LNCAP (cell line): ENCODE data around the gene PPP1R3G.

Experiments
- TF ChIP-seq, protein P1 (sequence below): fragments of 450-650 bp; IDR thresholded peaks from 2 replicates; pipeline ENCODE4 v1.5.1; 2017; ENCODE audit warnings: mild to moderate bottlenecking

The PPP1R3G gene

DNA sequence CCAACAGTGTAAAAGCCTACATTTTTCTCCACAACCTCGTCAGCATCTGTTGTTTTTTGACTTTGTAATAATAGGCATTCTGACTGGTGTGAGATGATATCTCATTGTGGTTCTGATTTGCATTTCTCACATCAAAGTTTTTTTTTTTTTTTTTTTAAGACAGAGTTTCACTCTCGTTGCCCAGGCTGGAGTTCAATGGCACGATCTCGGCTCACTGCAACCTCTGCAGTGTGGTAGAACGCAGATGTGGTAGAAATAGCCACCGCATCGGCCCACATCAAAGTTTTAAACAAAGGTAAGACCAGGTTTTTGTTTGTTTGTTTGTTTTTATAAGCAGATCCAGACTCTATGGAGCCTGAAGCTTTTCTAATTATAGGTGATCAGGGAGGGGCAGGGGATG is 12.7 kb upstream of the PPP1R3G start:
- TF ChIP-seq, protein P1, sequence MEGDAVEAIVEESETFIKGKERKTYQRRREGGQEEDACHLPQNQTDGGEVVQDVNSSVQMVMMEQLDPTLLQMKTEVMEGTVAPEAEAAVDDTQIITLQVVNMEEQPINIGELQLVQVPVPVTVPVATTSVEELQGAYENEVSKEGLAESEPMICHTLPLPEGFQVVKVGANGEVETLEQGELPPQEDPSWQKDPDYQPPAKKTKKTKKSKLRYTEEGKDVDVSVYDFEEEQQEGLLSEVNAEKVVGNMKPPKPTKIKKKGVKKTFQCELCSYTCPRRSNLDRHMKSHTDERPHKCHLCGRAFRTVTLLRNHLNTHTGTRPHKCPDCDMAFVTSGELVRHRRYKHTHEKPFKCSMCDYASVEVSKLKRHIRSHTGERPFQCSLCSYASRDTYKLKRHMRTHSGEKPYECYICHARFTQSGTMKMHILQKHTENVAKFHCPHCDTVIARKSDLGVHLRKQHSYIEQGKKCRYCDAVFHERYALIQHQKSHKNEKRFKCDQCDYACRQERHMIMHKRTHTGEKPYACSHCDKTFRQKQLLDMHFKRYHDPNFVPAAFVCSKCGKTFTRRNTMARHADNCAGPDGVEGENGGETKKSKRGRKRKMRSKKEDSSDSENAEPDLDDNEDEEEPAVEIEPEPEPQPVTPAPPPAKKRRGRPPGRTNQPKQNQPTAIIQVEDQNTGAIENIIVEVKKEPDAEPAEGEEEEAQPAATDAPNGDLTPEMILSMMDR, result no peak

DNA sequence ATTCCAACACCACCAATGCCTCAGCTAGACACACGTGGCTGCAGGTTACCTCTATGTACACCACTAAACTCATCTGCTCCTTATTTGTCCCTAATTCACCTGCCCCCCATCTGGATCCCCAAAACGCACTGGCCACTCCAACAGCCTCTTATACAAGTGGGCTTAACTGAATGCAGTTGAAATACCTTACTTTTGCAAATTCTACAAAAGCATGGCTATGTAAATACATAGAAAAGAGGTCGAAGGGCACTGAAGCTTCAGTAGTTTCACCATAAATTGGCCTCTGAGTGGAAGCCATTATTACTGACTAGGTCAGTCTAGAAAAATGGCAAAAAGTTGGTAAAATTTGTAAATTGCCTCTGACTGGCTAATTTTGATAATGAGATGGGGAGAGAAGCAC is 11.1 kb upstream of the PPP1R3G start:
- TF ChIP-seq, protein P1, result no peak

DNA sequence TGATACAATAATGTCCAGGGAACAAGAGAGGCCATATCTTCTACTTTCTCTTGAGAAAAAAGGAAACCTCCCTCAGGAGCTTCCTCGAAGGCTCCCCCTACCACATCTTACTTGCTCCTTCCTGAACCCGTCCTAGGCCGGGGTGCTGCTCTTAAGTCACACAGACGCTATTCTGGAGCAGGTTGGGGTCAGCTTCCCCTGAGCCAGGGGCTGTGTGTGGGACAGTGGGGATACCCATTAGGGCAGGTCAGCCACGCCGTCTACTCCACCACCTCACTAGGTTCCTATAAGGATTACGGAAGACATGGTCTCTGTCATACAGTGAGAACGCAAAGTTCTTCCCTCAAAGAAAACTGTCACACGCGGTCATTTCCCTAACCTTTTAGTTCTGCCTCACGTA is 8.2 kb upstream of the PPP1R3G start:
- TF ChIP-seq, protein P1, result no peak

DNA sequence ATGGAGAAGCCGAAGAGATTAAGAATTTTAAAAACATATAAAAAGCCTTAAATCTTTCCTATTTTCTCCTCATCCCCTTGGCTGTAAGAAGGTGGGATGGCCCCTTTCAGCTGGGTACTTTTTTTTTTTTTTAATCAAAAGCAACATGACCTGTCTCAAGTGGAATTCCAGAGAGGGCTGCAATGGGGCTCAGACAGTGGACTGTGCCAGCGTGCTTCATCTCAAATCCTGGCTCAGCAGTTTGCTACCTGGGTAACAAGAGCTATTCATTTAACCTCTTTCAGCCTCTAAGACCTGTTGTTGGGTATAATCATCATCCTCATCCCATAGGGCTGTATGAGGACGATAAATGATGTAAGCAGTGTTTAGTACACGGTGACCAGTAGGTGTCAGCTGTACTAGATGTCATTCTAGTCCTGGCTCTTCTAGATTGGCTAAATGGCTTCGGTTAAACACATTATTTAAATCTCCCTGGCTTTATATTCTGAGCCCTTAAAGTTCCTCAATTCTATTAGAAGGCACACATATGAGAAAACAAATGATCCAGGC is 6.9 kb upstream of the PPP1R3G start:
- TF ChIP-seq, protein P1, result peak; percentile 29; the same call in 1 of the 2 replicates

DNA sequence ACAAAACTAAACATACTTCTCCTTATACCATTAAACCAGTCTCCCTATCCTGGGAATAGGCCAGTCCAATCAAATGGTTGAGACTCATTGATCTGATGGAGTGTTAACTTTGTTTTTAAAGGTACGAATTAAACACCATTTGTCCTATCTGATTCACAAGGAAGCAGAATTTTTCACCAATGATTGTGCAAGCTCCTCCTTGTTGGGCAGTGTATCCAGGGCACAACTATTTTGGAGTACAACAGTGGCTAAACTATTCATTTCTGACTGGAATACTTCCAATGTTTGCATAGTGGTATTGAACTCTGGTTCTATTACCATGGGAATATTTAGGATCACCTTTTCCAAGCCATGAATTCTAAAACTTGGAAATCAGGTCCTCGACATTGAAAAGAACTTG is 5.4 kb upstream of the PPP1R3G start:
- TF ChIP-seq, protein P1, result no peak

DNA sequence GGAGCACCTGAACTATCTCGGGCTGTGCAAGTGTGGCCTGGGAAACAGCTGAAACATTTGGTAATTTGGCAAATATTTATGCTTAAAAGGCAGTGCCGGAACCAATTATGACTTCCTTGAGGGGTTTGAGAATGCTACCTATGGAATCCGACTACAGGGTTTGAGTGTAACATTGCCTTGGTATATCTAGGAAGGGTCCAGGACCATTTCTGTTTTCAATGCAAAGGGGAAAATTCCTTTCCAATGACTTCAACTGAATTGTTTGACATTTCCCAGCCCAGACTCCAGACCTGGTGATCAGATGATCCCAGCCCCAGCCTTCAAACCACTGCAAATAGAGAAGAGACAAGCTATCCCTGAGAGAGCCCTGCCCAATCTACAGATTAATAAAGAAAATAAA is 4.6 kb upstream of the PPP1R3G start:
- TF ChIP-seq, protein P1, result no peak

DNA sequence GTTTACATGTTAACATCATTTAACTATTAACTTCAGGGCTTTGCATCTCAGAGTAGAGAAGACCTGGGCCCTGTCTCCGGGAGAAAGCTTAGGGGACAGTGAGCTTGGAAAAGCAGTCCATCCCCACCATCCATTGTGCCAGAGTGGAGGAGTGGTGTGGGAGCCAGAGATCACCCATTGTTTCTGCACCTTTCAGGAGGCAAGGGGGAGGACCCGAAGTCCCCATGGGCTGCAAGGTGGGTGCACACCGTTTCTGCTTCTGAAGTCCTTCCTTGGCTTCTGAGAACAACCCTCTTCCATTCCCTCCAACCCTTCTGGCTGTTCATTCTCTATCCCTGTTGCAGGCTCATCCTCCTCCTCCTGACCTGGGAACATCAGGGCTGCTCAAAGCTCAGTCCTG is 4.0 kb upstream of the PPP1R3G start:
- TF ChIP-seq, protein P1, result no peak

DNA sequence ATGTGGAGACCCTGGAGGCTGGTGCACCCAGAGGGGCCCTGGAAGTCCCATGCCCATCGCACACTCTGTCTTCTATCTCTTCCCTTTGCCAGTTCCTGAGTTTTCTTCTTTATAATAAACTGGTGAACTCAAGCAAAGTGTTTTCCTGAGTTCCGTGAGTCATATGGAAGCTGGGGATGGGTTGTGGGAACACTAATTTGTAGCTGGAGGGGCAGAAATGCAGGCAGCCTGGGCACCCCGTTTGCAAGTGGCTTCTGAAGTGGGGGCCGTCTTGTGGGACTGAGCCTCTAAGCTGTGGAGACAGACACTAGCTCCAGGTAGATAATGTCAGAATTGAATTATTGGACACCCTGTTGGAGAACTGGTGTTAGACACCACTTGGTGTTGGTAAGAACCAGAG is 3.2 kb upstream of the PPP1R3G start:
- TF ChIP-seq, protein P1, result no peak
